GM12878 (cell line): ENCODE results near the gene TMPRSS11F. TPM values are rescaled to one million over a fixed set of nuclear protein-coding genes. Genes with fewer than 3 reads are reported as not detected.

Source experiments
- ATAC-seq: fragments of 200-7000 bp; cut with Tn5 transposase; 3 replicates; pipeline ENCODE4 v1.9.1; 2020; ENCODE audit warnings: mild to moderate bottlenecking, moderate library complexity
- BruUV-seq: library from RNA; stranded (reverse); fragments of 400-500 nt; replicated peaks from 2 replicates; lab custom pipeline; 2021; lab: Mats Ljungman, UMichigan
- CTCF ChIA-PET: fragments of 300-600 bp; sonication (Branson Sonifier 250); formaldehyde crosslinking; extraction: SDS; loops from one replicate; lab custom pipeline; 2021; ENCODE audit warnings: inconsistent platforms; lab: Yijun Ruan, JAX
- POLR2A ChIA-PET: fragments of 350-600 bp; formaldehyde crosslinking; extraction: SDS; loops from one replicate; lab custom pipeline; 2021; ENCODE audit warnings: inconsistent platforms; lab: Charles Lee
- RAD21 ChIA-PET: fragments of 300-600 bp; sonication (Branson Sonifier 250); formaldehyde crosslinking; loops from one replicate; lab custom pipeline; 2023; ENCODE audit warnings: antibody characterized with exemption; ENCODE audit not compliant: unreplicated experiment; lab: Charles Lee
- SMC1A ChIA-PET: fragments of 300-600 bp; sonication (Branson Sonifier 250); formaldehyde crosslinking; loops from one replicate; lab custom pipeline; 2023; ENCODE audit not compliant: unreplicated experiment, uncharacterized antibody; lab: Charles Lee
- DNase-seq: peaks from one replicate; pipeline ENCODE4 v3.0.0-alpha.2; 2011; ENCODE audit warnings: low read depth, low spot score
- FAIRE-seq: peaks from 3 replicates; lab custom pipeline; 2011; peaks lifted over from hg19 to GRCh38; lab: Jason Lieb, UNC
- H2AFZ ChIP-seq: 2 replicates; pipeline ENCODE4 v1.6.0; 2011; ENCODE audit warnings: low read depth, low read length, control low read depth; ENCODE audit not compliant: control insufficient read depth
- H3K27ac ChIP-seq: 2 replicates; pipeline ENCODE4 v1.5.1; 2011; ENCODE audit warnings: control low read depth; ENCODE audit not compliant: control insufficient read depth, insufficient read depth
- H3K27me3 ChIP-seq, 2 experiments: replicated peaks in 1 of 2; 2 replicates each; pipeline versions ENCODE4 v1.6.0 to v1.6.1; 2011; ENCODE audit warnings: low read length in 1 of 2; ENCODE audit not compliant: control insufficient read depth in 2 of 2, insufficient read depth in 2 of 2
- H3K36me3 ChIP-seq, 2 experiments: 2 replicates each; pipeline ENCODE4 v1.5.1; 2011; ENCODE audit warnings: low read length in 1 of 2; ENCODE audit not compliant: control insufficient read depth in 2 of 2, insufficient read depth in 2 of 2
- H3K4me1 ChIP-seq: 2 replicates; pipeline ENCODE4 v1.6.1; 2011; ENCODE audit warnings: mild to moderate bottlenecking, low read length, moderate library complexity, mixed read lengths; ENCODE audit not compliant: control insufficient read depth, insufficient read depth
- H3K4me2 ChIP-seq: 2 replicates; pipeline ENCODE4 v1.6.0; 2011; ENCODE audit warnings: control low read depth; ENCODE audit not compliant: control insufficient read depth, insufficient read depth
- H3K4me3 ChIP-seq: fragments of 200-600 bp; sonication (generic); 2 replicates; pipeline ENCODE4 v1.5.1; 2016
- H3K79me2 ChIP-seq: 2 replicates; pipeline ENCODE4 v1.6.0; 2011; ENCODE audit warnings: low read length; ENCODE audit not compliant: control insufficient read depth, insufficient read depth
- H3K9ac ChIP-seq: 2 replicates; pipeline ENCODE4 v1.8.0; 2011; ENCODE audit warnings: low read length, control low read depth, mixed read lengths; ENCODE audit not compliant: control insufficient read depth, insufficient read depth
- H3K9me3 ChIP-seq: replicated peaks from 3 replicates; pipeline ENCODE4 v1.5.1; 2011; ENCODE audit warnings: mild to moderate bottlenecking, low read length; ENCODE audit not compliant: control insufficient read depth, insufficient read depth
- H4K20me1 ChIP-seq: 2 replicates; pipeline ENCODE4 v1.6.0; 2011; ENCODE audit not compliant: control insufficient read depth, insufficient read depth
- HDAC2 ChIP-seq: fragments of 200-600 bp; sonication (generic); IDR thresholded peaks from 2 replicates; pipeline ENCODE4 v1.6.1; 2017
- KAT2A ChIP-seq: conservative IDR thresholded peaks from 2 replicates; pipeline ENCODE4 v1.6.1; 2011; ENCODE audit warnings: low read depth, low read length; ENCODE audit not compliant: control insufficient read depth
- MXI1 ChIP-seq: fragments of 150-350 bp; IDR thresholded peaks from 2 replicates; pipeline ENCODE4 v1.6.1; 2011; ENCODE audit warnings: low read depth, mild to moderate bottlenecking, inconsistent platforms, low read length, improper control_type of control experiment
- NR2F1 ChIP-seq: fragments of 450-650 bp; conservative IDR thresholded peaks from 2 replicates; pipeline ENCODE4 v1.6.1; 2017; ENCODE audit warnings: mild to moderate bottlenecking
- RAD21 ChIP-seq: IDR thresholded peaks from 2 replicates; pipeline ENCODE4 v1.6.1; 2011; ENCODE audit warnings: mild to moderate bottlenecking, low read depth, low read length, moderate library complexity; ENCODE audit not compliant: insufficient read depth
- YY1 ChIP-seq: IDR thresholded peaks from 2 replicates; pipeline ENCODE4 v1.6.1; 2011; ENCODE audit warnings: low read depth, mild to moderate bottlenecking, low read length
- WGBS: methylation state at CpG from one replicate; pipeline ENCODE4 v1.1.6; 2016; ENCODE audit warnings: low lambda C conversion rate; ENCODE audit not compliant: insufficient replicate concordance, insufficient coverage; ENCODE audit errors: missing lambda C conversion rate; 5-methylcytosine and 5-hydroxymethylcytosine counted together
- in situ Hi-C: fragments of 300-500 bp; cut with MboI; formaldehyde crosslinking; loops from 9 replicates; pipeline ENCODE4 v1.14.3; 2018; ENCODE audit warnings: mixed read lengths
- intact Hi-C: fragments of 100-400 bp; cut with micrococcal nuclease; formaldehyde crosslinking; loops from one replicate; pipeline ENCODE4 v1.14.2; 2022; ENCODE audit not compliant: unreplicated experiment
- polyA plus RNA-seq, 11 experiments: library from polyadenylated mRNA; depleted of rRNA in 4 of 11; unstranded in 6 of 11; stranded (reverse) in 5 of 11; fragments of >200 nt; fragmentation: Nextera tagmentation in 4 of 11; fragmentation: Illumina TruSeq in 1 of 11; extraction: Ambion mirVana in 4 of 11; extraction: Trizol in 1 of 11; gene quantifications; 1 replicate in 1 of 11; 2 replicates in 10 of 11; pipeline versions ENCODE4 v1.2.1 to v1.2.3, GENCODE V29; 2011 to 2016; ENCODE audit warnings: inconsistent platforms in 2 of 11, missing spikeins in 2 of 11, low read depth in 1 of 11
- total RNA-seq, 4 experiments: library from RNA; depleted of rRNA in 3 of 4; stranded (reverse); fragments of >200 nt in 3 of 4; fragmentation: Illumina TruSeq in 1 of 4; extraction: Trizol in 1 of 4; gene quantifications; 2 replicates each; pipeline versions ENCODE4 v1.2.1 to v1.2.3, GENCODE V29; 2013 to 2021
- TF ChIP-seq, protein P1 (sequence below): fragments of 450-650 bp; IDR thresholded peaks from 2 replicates; pipeline ENCODE4 v1.6.1; 2016; ENCODE audit warnings: mild to moderate bottlenecking, moderate library complexity, borderline replicate concordance

TMPRSS11F gene
- total and polyA plus RNA-seq, 10 of the 15 experiments (the other 5 are each of a cell fraction or from before 2014, with no cell fraction given) = not detected

DNA sequence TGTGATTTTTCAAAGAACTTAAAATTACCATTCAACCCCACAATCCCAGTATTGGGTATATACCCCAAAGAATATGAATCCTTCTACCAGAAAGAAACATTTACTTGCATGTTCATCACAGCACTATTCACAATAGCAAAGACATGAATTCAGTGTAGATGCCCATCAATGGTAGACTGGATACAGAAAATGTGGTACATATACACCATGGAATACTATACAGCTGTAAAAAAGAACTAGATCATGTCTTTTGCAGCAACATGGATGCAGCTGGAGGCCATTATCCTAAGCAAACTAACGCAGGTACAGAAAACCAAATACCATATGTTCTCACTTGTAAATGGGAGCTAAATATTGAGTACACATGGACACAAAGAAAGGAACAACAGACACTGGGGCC lies 34.1 kb upstream of the TMPRSS11F start:
- Histone ChIP-seq H4K20me1 (no peaks in the 10 kb centered on the region), H3K4me2 (no peak overlapping the region), H3K4me3 (no peak overlapping the region), H3K36me3 (no peaks in the 10 kb centered on the region), H3K4me1 (no peaks in the 10 kb centered on the region), H3K27me3 (no peaks in the 10 kb centered on the region), H3K27ac (no peak overlapping the region), H3K9me3 (no peaks in the 10 kb centered on the region), H3K9ac (no peak overlapping the region), H3K79me2 (no peaks in the 10 kb centered on the region), H2AFZ (no peak overlapping the region)
- no TSS peak for BruUV-seq
- SMC1A ChIA-PET = no interaction called here
- FAIRE-seq = no peak
- DNase-seq = no peak
- RAD21 ChIA-PET = no interaction called here
- in situ Hi-C loops = no loop called here
- POLR2A ChIA-PET = no interaction called here
- 7% methylated on average over 1 of the region's 1 CpG for WGBS
- no peak for ATAC-seq
- TF ChIP-seq HDAC2 (no peak), NR2F1 (no peak), YY1 (no peak), MXI1 (no peak), RAD21 (no peak), KAT2A (no peak)
- TF ChIP-seq, protein P1, sequence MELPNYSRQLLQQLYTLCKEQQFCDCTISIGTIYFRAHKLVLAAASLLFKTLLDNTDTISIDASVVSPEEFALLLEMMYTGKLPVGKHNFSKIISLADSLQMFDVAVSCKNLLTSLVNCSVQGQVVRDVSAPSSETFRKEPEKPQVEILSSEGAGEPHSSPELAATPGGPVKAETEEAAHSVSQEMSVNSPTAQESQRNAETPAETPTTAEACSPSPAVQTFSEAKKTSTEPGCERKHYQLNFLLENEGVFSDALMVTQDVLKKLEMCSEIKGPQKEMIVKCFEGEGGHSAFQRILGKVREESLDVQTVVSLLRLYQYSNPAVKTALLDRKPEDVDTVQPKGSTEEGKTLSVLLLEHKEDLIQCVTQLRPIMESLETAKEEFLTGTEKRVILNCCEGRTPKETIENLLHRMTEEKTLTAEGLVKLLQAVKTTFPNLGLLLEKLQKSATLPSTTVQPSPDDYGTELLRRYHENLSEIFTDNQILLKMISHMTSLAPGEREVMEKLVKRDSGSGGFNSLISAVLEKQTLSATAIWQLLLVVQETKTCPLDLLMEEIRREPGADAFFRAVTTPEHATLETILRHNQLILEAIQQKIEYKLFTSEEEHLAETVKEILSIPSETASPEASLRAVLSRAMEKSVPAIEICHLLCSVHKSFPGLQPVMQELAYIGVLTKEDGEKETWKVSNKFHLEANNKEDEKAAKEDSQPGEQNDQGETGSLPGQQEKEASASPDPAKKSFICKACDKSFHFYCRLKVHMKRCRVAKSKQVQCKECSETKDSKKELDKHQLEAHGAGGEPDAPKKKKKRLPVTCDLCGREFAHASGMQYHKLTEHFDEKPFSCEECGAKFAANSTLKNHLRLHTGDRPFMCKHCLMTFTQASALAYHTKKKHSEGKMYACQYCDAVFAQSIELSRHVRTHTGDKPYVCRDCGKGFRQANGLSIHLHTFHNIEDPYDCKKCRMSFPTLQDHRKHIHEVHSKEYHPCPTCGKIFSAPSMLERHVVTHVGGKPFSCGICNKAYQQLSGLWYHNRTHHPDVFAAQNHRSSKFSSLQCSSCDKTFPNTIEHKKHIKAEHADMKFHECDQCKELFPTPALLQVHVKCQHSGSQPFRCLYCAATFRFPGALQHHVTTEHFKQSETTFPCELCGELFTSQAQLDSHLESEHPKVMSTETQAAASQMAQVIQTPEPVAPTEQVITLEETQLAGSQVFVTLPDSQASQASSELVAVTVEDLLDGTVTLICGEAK = no peak
- intact Hi-C loops = no loop called here
- CTCF ChIA-PET = interaction anchor here (0.7 to 1.5 kb wide), 3 partner anchors 10 to 169 kb away, joined by 3 to 4 read pairs (median 4); no protein-coding TSS in a partner anchor
